ENCODE measurements around the gene TOPBP1.

The TOPBP1 gene

GRCh38 chr3:133606342-133606741, 55.4 kb downstream of the TOPBP1 start:
- DNase-seq = no peak

DNA sequence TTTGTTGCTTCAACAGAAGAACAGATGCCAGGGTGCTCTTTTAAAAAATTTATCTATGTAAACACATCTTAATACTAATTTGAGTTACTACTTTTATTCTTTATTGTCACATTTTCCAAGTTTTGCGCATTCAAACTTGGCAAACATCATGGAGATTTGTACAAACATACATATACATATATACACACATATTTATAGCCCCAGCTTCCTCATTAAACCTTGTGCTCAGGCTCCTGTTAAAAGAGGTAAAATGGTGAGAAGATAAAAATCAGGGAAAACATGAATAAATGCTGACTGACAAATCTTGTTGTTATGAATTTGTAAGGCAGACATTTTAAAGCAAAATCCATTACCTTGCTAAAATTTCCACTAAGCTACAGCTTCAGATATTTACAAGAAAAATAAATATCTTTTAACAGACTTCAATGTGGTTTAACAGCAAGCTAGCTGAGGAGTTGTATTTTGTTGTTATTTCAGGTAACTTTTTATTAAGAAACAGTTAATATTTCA, 61.1 kb downstream of the TOPBP1 start:
- no peak for DNase-seq

- no peak for DNase-seq
Measured at GRCh38 chr3:133599280-133599679, 62.5 kb downstream of the TOPBP1 start.

GRCh38 chr3:133598405-133598804, 63.3 kb downstream of the TOPBP1 start:
- no peak for DNase-seq

- no peak for DNase-seq
Measured at GRCh38 chr3:133595341-133595740, 66.4 kb downstream of the TOPBP1 start.

- DNase-seq = no peak
Measured at GRCh38 chr3:133593243-133593642, 68.5 kb downstream of the TOPBP1 start.

GRCh38 chr3:133592843-133593242, 68.9 kb downstream of the TOPBP1 start:
- DNase-seq = no peak

DNA sequence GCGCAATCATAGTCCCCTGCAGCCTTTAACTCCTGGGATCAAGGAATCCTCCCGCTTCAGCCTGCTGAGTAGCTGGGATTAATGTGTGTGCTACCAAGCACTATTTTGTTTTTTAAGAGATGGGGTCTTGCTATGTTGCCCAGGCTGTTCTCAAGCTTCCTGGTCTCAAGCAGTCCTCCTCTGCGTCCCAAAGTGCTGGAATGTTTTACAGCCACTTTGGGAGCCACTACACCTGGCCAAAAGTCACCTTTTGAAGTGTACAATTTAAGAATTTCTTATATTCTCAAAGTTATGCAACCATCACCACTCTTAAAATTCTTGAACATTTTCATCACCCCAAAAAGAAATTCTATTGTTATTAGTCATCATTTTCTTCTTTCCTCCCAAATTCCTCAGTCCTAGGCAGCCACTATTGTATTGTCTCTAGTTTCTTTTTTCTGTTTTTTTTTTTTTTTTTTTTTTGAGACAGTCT, 70.4 kb downstream of the TOPBP1 start:
- no peak for DNase-seq

DNA sequence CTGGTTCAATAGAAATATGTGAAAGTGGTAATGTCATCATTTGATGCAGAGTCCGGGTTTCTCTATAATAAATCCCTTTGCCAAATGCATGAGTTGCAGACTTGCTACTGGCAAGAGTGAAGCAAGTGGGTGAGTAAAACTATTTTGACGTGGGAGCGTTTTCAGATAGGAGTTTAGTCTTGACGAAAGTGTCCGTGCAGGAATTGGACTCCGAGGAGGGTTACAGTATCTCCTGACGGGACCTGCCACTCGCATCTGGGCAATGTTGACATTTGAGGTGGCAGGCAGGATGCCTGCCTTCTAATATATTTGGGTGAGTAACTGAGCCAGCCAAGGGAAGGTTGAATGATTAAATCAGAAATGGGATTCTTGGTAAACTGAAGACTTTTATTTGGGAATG, 72.2 kb downstream of the TOPBP1 start:
- DNase-seq = no peak

DNA sequence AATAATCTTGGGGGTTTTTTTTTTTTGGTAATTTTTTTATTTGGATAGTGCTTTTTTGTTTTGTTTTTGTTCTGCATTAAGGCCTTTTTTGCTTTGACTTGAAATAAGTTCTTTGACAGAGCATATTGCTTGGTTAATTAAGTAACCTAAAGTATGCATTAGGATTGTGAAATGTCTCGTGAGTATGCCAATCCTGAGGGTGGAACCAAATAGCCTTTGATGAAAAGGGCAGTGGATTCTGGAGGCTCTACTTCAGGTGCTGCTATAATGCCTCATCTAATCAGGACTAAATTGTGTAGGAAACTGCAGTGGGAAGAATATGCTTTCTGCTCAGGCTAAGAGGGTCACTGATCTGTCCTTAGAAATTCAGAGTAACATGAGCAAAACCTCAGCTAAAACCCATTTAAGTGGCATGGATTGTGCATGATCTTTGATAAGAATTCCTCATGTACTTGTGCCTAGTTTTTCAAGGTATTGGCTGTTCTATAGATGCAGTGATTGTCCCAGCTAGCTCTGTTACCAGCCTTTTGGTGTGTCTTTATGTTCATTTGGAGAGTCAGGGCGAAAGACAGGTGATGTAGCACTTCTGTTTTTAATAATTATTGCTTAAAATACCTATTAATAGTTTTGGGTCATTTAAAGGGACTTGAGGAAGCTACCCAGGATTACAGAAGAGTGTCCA, 72.8 kb downstream of the TOPBP1 start:
- no peak for DNase-seq

DNA sequence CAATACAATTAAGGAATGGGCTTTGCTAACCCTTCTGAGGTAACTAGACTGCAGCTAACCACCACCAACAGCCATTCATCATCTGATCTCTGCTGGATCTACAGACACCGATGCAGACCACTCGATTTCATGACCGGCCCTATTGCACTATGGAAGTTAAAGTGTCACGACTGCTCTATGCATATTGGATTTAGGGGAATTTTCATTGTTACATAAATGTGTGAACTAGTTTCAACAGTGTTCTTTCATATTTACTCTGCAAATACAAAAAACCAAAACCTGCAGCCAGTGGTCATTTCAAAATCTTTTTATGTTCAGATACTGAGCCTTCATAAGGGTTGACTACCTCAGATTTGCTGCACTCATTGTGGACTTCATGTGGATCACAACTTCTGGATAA, 73.7 kb downstream of the TOPBP1 start:
- no peak for DNase-seq

GRCh38 chr3:133583396-133583795, 78.3 kb downstream of the TOPBP1 start:
- DNase-seq = no peak

- no peak for DNase-seq
Measured at GRCh38 chr3:133578548-133579191, 83.1 kb downstream of the TOPBP1 start.

- no peak for DNase-seq
Measured at GRCh38 chr3:133576169-133576568, 85.6 kb downstream of the TOPBP1 start.

- DNase-seq = no peak
Measured at GRCh38 chr3:133575086-133575485, 86.7 kb downstream of the TOPBP1 start.

GRCh38 chr3:133574260-133574881, 87.4 kb downstream of the TOPBP1 start:
- no peak for DNase-seq

- no peak for DNase-seq
Measured at GRCh38 chr3:133573629-133574194, 88.0 kb downstream of the TOPBP1 start, which contains the start of gene CDV3. Gene CDV3, plus strand, starts transcription at chr3:133573686. Its CDS starts 359 bp downstream, at chr3:133574045.

- no peak for DNase-seq
Measured at GRCh38 chr3:133573054-133573628, 88.6 kb downstream of the TOPBP1 start.

DNA sequence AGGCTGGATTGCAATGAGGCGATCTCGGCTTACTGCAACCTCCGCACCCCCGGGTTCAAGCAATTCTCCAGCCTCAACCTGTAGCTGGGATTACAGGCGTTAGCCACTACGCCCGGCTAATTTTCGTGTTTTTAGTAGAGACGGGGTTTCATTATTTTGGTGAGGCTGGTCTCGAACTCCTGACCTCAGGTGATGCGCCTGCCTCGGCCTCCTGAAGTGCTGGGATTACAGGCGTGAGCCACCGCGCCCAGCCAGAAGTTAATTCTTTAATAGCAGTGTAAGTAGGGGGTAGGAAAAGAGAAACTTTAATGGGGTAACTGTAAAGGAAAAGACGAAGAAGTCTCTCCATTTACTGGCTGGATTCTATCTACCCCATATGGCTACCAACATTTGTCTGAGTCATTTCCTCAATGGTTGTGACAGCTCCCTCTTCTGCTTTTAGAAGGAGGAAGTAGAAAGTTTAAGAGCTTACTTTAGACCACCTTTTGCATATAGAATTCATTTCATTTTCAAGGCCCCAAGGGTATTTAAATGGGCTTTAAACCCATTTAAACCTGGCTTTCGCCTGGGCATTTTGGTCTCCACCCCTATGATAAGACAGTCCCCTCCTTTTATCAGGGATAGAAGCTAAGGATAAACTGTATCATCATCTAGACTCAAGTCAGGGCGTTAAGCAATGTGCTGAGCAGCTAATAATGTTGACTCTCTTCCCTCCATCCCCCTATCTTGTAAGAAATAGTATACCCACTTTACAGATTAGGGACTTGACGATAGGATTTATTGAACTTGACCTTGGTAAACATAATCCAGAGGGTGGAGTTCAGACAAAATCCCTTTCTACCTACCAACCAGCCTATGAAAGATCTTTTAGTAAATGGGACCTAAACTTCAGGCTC, 89.3 kb downstream of the TOPBP1 start:
- DNase-seq = no peak

- DNase-seq = no peak
Measured at GRCh38 chr3:133570937-133571320, 90.8 kb downstream of the TOPBP1 start.

DNA sequence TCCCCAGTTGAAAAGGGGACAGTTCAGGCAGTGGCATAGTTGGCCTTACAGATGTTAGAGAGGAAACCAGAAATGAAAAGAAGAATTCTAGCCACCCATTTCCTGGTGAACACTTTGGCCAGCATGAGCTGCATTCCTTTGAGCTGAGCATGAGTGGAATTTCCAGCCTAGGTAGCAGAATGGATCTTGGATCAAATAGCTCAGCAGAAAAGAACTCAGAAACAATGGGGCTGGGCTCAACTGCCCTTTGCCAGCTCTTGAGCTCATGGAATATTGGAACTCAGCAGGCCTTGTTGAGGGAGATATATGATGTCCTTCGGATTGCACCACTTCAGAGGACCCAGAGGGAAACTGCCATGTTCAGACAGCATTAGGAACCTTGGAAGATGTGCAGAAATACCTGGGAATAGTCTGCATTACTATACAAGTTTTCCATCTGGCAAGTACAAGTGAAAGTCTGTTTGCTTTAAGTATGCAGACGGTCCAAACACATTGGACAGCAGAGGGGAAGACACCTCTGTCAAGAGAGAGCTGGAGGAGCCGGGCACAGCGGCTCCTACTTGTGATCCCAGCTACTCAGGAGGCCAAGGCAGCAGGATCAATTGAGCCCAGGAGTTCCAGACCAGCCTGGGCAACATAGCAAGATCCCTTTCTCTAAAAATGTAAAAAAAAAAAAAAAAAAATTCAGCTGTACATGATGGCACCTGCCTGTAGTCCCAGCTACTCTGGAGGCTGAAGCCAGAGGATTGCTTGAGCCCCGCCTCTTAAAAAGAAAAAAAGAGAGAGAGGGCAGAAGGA, 91.4 kb downstream of the TOPBP1 start:
- DNase-seq = no peak

All from NCI-H1048 (cell line).